Activated T-cell treated with anti-CD3 and anti-CD28 coated beads for 1 hour (primary cell): ENCODE measurements around the gene ZGPAT.
"Not testable (repeated sequence)": the region's sequence is repeated elsewhere in the genome, so short reads cannot be mapped to it uniquely, and the experiment has no call there.

Source experiments
- DNase-seq: peaks from one replicate; pipeline ENCODE4 v3.0.0-alpha.2; 2020; ENCODE audit warnings: low read depth

The ZGPAT gene

DNA sequence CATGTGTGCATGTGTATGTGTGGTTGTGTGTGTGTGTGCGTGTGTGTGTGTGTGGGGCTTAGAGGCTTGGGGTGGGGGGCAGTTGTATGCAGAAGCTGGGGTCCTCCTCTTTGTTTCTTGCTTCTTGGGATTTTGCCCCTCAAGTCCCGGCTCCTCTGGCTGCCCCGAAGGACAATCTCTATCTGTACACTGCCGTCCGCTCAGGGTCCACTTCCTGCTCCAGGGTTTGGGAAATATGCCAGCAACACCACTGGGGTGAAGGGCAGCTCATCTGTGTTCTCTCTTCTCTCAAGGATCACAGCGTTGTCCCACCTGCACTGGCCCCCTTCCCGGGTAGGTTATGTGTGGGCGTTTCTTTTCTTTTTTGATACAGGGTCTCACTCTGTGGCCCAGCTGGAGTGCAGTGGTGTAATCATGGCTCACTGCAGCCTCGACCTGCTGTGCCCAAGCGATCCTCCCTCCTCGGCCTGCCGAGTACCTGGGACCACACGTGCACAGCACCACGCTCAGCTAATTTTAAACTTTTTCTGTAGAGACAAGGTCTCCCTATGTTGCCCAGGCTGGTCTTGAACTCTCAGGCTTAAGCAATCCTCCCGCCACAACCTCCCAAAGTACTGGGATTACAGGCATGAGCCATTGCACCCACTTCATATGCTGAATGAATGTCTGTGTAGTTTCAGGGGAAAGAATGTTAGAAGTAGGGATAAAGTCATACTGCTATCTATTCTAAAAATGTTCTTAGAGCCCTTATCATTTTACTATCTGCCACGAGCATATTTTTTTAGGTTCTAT is 57.4 kb downstream of the ZGPAT start:
- DNase-seq: no peak

DNA sequence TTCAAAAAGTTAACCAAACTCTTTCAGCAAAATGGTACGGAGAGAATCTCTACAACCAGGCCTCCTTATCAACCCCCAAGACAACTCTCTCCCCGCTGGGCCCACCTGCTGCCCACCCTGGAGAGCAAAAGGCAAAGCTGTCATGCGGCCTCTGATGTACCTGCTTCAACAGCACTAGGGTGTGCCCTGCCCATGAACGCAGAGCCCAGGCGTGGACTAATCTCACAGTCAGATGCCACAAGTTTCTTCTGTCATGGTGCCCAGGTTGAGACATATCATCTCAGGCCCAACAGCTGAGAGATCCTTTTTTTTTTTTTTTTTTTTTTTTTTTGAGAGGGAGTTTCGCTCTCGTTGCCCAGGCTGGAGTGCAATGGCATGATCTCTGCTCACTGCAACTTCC is 58.1 kb downstream of the ZGPAT start:
- no peak for DNase-seq

DNA sequence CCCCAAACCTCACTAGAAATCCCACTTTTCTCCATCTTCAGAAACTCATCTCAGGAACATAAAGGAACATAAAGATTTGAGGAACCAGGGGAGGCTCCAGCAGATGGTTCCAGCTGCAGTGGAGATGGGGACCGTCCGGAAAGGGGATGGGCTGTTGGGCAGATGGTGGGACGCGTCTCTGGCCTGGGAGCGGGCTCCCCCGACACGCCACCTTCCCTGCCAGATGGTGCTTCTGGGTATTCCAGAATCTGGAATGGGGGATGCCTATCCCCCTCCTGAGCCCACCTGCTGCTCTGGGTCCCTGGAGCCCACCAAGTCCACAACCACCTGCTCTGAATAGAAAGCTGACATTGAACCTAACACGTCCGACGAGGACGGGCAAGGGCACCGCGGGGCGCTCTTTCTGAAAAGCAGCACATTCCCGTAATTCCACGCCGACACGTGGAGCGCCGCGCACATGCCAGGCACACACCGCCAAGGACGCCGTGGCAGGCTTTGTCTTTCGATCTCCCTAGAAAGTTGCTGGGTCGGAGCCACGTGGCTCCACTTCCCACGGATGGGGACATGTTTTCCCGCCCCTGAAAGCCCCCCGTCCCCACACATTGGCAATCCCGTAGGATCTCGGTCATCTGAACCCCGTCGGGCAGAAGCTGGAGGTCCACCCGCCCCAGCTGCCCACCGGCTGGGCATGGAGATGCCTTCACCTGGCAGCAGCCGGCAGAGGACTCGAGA is 59.0 kb downstream of the ZGPAT start:
- DNase-seq: no peak

DNA sequence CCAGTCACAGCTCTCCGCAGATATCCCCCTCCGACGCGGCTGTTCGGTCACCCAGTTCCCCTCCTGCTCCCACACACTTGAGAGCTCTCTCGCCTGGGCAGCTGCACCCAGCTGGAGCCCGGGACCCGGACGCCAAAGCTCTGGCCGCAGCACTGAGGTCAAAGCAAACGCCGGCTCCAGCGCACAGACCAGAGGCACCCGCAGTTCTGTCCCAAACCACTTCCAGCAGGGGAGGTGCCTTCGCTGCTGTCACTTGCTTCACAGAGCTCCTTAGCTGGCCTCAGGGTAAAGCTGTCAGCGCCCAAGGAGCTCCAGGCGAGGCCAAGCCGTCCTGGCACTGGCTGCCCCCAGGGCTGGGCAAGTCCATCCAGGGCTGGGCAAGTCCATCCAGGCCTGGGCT is 59.6 kb downstream of the ZGPAT start:
- no peak for DNase-seq

DNA sequence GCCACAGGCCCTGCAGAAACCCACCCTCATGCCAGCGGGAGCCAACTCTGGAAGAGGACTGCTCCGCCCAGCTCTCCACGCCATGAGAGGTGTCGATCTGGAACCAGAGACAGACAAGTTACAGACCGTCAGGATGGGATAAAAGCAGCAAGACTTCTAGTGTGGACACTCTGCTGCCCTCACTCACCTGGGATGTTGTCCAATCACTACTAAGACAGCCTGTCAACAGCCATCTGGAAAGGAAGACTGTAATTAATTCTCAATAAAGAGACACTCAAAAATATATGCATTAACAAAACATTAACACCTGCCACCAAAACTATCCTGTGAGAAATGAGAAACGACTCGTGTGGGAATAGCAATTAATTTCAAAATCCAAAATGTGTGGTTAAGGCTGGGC is 60.0 kb downstream of the ZGPAT start:
- no peak for DNase-seq

DNA sequence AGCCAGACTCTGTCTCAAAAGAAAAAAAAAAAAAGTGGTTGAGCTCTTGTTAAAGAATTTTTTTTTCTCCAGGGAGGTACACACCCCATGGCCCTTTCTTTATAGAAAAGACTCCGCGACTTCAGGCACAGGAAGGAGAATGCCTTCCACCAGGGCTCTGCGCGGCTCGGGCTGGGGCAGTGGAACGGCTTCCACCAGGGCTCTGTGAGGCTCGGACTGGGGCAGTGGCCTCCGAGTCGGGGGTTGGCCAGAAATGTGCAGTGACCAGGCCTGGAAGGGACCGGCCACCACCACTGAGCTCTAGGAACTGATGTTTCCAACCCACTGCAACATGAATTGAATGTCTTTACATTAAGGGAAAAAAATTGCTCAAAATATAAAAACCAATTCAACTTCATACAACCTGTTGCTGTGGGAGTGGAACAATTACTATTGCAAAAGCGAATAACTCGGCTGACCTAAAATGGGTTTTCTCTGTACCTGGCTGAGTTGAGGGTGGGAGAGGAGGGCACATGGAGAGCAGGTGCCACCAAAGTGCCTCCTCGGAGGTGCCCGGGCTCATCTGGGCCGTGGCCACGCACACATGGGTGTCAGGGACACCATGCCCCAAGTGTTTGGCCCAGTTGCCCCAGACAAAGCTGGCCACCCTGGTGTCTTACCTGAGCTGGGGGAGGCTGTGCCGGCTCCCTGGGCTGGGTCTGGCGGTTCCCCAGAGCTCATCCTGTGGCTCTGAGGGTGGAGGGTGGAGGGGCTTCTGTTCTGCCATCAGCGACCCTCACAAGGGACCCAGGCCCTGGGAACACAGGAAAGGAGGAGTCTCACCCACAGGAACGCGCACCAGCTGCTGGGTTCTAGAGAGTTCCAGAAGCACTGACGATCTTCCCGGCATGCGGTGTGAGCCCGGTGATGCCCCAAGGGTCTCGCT is 61.0 kb downstream of the ZGPAT start:
- DNase-seq: no peak

DNA sequence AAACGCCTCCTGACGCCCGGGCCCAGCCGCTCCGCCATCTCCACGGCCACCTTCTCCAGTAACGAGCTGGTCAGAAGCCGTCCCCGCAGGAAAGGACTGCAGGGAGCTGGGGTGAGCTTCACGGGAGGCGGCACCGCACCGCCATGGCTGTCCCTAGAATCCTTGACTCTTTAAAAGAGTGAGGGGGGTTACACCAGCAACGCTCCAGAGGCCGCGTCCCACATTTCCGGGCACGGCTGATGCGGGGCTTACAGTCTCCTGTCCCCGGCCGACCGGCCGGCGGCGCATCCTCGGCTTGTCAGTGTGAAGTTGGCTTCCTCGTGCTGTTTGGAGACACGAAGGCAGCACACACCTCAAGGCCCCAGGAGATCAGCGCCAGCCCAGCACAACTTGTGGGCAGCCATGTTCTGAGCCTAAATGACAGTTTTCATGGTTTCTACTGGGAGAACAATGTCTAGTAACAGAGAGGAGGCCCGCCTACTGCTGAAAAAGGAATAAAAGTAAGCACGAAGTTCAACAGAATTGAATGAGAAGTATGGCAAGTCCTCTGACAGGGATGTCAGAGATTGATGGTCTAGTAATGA is 62.1 kb downstream of the ZGPAT start:
- DNase-seq: no peak

DNA sequence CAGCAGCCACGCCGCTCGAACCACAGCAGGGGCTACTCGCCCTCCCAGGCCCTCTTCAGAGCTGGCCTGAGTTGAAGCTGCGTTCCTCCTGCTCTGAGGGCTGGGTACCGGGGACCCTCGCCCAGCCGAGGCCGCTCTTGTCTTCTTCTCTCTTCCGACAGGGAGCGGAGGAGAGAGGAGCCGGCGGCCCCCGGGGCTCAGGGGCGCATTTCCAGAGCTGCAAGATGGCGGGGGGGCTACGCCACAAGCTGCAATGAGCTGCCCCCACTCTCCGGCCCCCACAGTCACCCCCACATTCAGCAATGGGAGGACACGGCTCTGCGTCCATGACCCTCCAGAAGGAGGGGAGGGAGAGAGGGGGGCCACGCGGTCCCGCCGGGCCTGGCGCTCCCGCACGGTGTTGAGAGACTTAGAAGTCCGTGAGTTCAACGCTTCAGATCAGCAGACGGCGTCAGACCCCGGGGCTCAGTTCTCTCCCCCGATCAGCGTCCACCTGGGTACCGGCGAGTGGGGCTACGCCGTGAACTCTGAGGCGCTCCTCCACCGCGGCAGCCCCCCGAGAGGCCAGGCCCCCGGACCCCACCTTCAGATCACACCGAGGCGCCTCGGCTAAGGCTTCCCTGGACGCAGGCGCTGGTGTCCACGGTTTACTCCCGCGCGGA is 63.3 kb downstream of the ZGPAT start:
- DNase-seq: no peak

DNA sequence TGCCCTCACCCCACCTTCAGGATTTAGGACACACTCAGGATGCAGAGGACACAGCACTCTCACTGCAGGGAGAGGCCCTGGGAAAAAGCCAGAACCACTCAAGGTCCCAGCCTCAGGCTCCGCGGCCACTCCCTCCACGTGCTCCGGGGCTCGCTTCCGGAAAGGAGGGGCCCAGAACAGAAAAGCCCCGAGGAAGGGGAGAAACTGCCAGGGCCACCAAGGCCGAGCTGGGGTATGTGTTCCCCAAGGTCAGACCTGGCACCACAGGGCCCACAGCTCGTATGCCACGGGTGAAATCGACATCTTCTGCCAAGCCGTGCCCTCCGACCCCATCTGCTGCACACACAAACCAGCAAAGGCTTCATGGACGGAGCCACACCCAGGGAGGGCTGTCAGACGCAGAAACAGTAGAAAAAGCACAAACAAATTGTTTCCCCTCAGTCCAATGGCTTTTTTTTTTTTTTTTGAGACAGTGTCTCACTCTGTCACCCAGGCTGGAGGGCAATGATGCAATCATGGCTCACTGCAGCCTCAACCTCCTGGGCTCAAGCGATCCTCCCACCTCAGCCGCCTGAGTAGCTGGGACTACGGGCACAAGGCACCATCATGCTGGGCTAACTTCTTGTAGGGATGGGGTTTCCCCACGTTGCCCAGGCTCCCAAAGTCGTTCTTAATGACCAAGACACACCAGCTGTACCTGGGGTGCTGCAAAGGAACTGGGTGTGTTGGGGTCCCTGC is 65.1 kb downstream of the ZGPAT start:
- no peak for DNase-seq

DNA sequence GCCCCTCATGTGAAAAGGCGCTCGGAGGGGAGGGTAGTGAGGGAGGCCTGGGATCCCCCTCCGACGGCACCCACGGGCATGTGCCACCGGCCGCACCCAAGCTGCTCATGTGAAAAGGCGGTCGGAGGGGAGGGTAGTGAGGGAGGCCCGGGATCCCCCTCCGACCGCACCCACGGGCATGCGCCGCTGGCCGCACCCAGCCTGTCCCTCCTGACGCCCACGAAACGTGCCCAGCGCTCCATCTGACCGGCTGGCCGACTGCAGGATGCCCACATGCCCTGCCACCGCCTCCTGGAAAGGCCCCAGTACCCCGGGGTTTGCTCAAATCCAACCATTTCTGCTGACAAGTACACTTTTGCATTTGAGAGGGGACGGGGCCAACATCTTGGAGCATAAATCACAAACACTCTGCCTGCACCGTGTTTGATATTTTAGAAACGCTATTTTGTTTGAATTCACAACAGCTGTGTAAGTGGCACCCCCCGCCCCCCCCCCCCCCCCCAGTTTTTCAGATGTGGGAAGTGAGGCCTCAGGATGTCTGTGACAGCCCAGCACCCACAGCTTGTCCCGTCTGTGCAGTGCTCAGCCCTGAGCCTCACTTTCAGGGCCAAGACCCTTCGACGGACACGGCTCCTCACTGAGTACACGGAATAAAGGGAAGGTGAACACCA is 65.9 kb downstream of the ZGPAT start:
- no peak for DNase-seq

DNA sequence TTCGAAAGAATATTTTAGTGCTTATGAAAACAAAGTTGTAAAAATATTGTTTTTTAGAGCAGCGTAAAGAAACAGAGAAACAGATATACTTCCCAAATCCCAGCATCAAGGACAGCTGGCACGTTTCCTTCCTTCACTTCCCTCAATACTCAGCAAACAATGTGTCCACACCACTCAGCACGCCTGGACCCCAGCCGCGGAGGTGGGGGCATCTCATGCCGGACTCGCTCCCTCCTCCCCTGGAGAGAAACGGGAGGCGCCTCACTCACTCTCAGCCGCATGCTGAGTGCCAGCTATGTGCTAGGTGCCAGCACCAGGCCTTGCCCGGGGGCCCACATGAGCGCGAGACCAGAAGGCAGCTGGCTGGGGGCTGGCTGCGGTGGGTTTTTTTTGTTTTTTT is 66.5 kb downstream of the ZGPAT start:
- DNase-seq: no peak

DNA sequence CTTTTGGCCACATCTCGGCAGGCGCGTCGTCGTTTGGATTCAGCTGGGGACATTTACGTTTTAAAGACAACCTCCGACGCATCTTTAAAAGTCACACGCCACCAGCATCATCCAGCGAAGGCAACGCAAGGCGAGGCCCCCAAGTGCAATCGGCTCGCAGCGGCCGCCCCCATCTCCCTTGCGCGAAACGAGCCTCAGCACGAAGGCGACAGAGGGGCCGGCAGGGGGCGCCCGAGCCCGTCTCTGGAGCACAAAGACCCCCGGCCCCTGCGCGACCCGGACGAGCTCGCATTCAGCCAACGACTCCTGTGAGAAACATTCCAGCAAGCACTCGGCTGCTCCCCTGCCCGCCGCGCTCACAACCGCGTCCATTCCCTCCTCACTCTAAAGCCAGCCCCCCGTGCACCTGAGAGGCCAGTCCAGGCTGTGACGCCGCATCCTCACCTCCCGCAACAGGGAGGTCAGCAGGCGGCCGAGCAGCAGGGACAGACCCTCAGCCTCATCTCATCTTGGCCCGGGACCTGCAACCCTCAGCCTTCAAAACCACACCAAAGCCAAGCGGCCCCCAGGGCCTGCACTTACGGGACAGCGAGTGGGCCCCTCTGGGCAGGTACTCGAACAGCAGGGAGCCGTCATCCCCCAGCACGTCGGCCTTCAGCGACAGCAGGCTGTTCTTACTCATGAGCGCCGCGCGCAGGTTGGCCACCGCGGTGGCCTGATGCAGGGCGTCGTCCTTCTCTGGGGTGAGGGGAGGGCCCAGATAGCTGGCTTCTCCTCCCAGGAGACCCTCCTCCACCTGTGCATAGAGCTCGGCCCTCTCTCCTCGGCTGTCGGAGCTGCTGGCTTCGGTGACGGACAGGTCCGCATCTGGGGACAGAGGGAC is 67.5 kb downstream of the ZGPAT start:
- DNase-seq: peak; percentile 16

DNA sequence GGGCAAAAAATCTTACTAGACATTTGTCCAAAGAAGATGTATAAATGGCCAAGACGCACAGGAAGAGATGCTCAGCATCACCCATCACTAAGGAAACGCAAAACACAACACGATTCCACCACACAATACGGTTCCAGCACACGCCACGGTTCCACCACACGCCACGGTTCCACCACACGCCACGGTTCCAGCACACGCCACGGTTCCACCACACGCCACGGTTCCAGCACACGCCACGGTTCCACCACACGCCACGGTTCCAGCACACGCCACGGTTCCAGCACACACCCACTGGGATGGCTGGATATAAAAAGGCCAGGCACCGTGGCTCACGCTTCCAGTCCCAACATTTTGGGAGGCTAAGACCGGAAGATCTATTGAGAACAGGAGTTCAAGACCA is 69.0 kb downstream of the ZGPAT start:
- DNase-seq: not testable (repeated sequence)

DNA sequence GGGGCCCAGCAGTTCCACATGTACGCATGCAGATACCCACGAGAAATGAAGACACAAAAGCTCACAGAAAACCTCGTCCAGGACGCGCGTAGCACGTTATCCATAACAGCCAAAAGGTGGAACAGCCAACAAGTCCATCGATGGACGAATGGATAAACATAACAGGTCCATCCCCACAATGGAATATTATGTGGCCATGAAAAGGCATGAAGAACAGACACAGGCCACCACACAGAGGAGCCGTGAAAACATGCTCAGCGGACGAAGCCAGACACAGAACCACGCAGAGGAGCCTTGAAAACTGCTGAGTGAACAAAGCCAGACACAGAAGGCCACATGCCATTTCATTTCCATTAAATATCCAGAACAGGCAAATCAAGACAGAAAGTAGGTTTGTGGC is 69.8 kb downstream of the ZGPAT start:
- DNase-seq: no peak

DNA sequence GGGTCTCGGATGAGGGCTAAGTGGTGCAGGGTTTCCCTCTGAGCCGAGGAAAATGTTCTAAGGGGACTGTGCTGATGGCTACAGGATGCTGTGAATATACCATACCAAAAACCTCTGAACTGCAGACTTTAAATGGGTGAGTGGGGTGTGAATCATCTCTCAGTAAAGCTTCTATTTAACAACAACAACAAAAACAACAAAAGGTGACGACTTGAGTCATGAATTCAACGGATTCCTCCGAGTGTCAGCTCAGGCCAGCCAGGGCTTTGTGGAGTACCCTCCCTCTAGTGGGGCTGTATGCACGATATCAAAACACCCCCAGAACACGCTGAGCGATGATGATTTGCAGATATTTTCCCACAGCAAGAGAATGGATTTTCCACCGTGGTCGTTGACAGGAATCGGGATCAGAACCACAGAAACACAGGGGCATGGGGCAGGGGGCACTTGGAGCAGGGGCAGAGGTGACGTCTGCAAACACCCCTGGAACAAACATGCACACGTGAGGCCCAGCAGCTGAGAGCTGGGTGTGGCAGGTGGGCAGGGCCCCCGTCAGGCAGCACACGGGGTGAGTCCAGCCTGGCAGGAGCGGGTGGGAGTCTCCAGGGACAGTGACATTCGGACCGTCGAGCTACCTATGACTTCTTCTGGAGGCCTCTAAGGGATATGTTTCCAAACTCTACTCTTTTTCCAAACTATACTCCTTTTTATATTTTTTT is 70.4 kb downstream of the ZGPAT start:
- no peak for DNase-seq

DNA sequence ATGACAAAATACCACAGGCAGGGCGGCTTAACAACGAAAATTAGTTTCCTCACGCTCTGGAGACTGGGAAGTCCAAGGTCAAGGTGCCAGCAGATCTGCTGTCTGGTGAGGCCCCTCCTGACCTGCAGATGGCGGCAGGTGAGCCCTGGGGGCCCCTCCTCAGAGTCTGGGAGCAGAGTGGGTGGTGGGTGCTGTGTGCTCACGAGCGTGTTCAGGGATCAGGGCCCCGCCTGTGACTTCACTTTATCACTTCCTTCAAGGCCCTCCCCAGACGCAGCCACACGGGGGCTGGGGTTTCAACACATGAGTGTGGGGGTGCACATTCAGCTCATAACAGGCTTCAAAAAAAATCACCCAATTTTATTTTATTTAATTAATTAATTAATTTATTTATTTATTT is 71.0 kb downstream of the ZGPAT start:
- no peak for DNase-seq

DNA sequence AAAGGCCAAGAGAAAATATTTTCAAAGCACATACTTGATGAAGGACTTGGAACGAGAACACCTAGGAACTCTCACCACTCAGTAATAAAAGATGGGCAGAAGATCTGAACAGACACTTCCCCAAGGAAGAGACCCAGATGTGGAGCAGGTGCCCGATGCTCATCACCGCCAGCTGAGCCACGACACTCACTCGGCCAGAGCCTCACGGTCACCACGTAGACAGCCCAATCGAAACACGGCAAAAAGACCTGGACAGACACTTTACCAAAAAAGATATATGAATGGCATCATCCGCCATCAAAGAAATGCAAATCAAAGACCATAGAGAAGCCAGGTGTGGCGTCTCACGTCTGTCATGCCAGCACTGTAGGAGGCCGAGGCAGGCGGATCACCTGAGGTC is 73.3 kb downstream of the ZGPAT start:
- DNase-seq: no peak

DNA sequence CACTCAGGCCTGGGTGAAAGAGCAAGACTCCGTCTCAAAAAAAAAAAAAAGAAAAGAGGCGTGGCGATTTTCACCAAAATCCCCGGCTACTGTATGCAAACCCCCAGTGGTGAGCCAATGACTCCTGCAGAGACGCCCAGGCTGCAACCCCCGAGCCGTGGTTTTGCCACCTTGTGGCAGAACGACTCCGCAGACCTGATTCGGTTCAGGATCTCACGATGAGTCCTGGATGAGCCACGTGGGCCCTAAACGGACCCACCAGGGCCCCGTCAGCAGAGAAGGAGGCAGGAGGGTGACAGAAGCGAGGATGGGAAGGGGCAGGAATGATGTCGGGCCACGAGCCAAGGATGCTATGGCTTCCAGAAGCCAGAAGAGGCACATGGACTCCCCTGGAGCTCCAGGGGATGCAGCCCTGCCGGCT is 74.2 kb downstream of the ZGPAT start:
- DNase-seq: peak; percentile 9

DNA sequence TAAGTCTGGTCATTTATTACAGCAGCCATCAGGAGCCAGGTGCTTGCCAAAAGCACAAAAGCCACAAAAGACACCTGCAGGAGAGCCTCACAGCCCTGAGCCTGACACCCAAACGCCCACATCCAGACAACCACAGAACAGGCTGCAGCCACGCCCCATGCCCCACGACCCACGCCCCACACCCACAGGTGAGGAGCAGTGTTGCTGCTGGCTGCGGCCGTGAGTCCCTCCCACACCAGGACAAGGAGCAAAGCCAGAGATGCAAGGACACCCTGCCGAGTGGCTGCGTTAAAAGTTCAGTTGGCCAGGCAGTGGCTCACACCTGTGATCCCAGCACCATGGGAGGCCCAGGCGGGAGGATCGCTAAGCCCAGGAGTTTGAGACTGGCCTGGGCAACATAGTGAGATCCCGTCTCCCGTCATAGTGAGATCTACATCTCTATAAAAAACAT is 74.7 kb downstream of the ZGPAT start:
- no peak for DNase-seq
